ENCODE measurements around the gene CCL15.

The CCL15 gene

DNA sequence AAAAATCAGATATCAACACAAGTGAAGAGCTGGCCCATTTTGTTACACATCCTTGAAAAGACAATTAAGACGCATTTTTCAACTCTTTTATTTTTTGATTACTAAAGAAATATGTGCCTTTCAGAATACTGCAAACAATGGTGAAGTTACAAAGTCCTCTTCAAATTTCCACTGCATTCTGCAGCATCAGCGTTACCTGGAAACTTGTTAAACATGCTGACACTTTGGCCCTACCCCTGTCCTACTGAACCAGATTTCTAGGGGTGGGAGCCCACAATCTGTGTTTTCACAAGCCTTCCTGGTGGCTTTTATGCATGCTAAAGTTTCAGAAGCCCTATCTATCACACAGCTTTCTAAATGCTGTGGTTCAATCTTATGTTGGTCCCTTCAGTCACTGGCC lies 10.3 kb downstream of the CCL15 start:
- H3K27ac ChIP-seq (ENCODE audit: low read depth, low read length), result no peak overlapping the region
- no peaks in the 10 kb centered on the region for H3K79me2 ChIP-seq (ENCODE audit: control insufficient read depth, low read length)
- no peaks in the 10 kb centered on the region for H3K36me3 ChIP-seq (ENCODE audit: control insufficient read depth, low read length)
- H3K27me3 ChIP-seq (ENCODE audit: control insufficient read depth, low read length), result no peaks in the 10 kb centered on the region
- H3K4me3 ChIP-seq (ENCODE audit: low read length), result no peak overlapping the region
- no peaks in the 10 kb centered on the region for H3K4me1 ChIP-seq (ENCODE audit: control insufficient read depth, low read length)
- peaks cover 4% of the 10 kb centered on the region; the same call in 1 of the 2 replicates for H3K9me3 ChIP-seq (ENCODE audit: control insufficient read depth, insufficient read depth, low read length)
- H3F3A ChIP-seq (ENCODE audit: control insufficient read depth, insufficient read depth), result no peaks in the 10 kb centered on the region
- no peak overlapping the region for H3K4me2 ChIP-seq (ENCODE audit: low read length)
- no peaks in the 10 kb centered on the region for H3K9me2 ChIP-seq (replicated peaks; ENCODE audit: control insufficient read depth, low read length)
- TF ChIP-seq, protein P1, sequence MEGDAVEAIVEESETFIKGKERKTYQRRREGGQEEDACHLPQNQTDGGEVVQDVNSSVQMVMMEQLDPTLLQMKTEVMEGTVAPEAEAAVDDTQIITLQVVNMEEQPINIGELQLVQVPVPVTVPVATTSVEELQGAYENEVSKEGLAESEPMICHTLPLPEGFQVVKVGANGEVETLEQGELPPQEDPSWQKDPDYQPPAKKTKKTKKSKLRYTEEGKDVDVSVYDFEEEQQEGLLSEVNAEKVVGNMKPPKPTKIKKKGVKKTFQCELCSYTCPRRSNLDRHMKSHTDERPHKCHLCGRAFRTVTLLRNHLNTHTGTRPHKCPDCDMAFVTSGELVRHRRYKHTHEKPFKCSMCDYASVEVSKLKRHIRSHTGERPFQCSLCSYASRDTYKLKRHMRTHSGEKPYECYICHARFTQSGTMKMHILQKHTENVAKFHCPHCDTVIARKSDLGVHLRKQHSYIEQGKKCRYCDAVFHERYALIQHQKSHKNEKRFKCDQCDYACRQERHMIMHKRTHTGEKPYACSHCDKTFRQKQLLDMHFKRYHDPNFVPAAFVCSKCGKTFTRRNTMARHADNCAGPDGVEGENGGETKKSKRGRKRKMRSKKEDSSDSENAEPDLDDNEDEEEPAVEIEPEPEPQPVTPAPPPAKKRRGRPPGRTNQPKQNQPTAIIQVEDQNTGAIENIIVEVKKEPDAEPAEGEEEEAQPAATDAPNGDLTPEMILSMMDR (IDR thresholded peaks at IDR 0.05; ENCODE audit: low read depth, low read length, poor library complexity, severe bottlenecking), result no peak
- no peak for TF ChIP-seq EZH2phosphoT487 (IDR thresholded peaks at IDR 0.05; ENCODE audit: borderline replicate concordance, low read length)
- H4K20me1 ChIP-seq (ENCODE audit: control insufficient read depth, insufficient read depth, low read depth, low read length), result no peaks in the 10 kb centered on the region

DNA sequence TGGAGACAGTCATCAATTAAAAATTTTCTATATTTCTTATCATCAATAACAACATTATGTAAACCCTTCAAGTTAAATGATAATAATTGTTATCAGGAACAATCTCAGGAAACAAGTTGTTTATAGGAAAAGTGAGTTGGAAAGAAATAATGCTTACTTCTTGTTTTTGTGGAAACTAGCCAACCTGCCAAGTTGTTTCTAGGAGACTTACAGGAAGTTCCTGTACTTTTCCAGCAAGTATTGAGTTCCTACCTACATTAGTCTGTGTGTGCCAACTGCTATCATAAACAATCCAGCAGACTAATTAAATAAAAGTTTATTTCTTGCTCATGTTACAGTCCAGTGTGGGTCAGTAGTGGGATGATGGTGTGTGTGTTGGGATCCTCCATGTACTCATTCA lies 13.2 kb downstream of the CCL15 start:
- no peaks in the 10 kb centered on the region for H3F3A ChIP-seq (ENCODE audit: control insufficient read depth, insufficient read depth)

DNA sequence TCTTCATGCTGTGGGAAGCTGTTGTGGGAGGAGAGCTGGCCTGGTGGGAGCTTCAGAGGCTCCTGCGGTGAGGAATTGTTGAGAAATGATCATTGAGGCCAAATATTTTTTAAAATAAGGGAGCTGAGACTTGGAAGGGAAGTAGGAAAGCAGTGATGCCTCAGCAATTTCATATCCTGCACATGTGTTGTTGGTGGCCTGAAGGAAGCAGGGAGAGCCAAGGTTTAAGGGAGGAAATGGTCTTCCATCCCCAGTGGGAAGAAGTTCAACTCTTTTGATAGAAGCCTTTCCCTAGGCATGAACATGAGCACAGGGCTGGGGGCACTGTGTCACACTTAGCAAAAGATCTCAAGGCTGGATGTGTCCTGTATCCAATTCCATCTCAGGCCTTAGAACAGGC lies 14.7 kb downstream of the CCL15 start, which contains the start of gene CCL14:
Gene CCL14, minus strand, starts transcription at position 87 of the 400 bp plus-strand sequence. Its CDS starts 80 bp downstream, at position 7.
- no peak for TF ChIP-seq EZH2phosphoT487 (IDR thresholded peaks at IDR 0.05; ENCODE audit: borderline replicate concordance, low read length)
- TF ChIP-seq, protein P1 (IDR thresholded peaks at IDR 0.05; ENCODE audit: low read depth, low read length, poor library complexity, severe bottlenecking), result no peak
- Histone ChIP-seq H3K4me3 (ENCODE audit: low read length) (no peak within 1 kb of the TSS), H3K27ac (ENCODE audit: low read depth, low read length) (no peak within 1 kb of the TSS), H3K9me3 (ENCODE audit: control insufficient read depth, insufficient read depth, low read length) (peaks cover 4% of the 10 kb centered on the region; the same call in 1 of the 2 replicates), H3K27me3 (ENCODE audit: control insufficient read depth, low read length) (no peaks in the 10 kb centered on the region), H3K79me2 (ENCODE audit: control insufficient read depth, low read length) (no peaks in the 10 kb centered on the region), H3K36me3 (ENCODE audit: control insufficient read depth, low read length) (no peaks in the 10 kb centered on the region), H3K4me2 (ENCODE audit: low read length) (no peak within 1 kb of the TSS), H4K20me1 (ENCODE audit: control insufficient read depth, insufficient read depth, low read depth, low read length) (no peaks in the 10 kb centered on the region), H3F3A (ENCODE audit: control insufficient read depth, insufficient read depth) (no peaks in the 10 kb centered on the region), H3K4me1 (ENCODE audit: control insufficient read depth, low read length) (no peaks in the 10 kb centered on the region), H3K9me2 (replicated peaks; ENCODE audit: control insufficient read depth, low read length) (no peaks in the 10 kb centered on the region)

More for the DNA sequence above, 13.2 kb downstream of the CCL15 start:
- Histone ChIP-seq H4K20me1 (ENCODE audit: control insufficient read depth, insufficient read depth, low read depth, low read length) (no peaks in the 10 kb centered on the region), H3K27me3 (ENCODE audit: control insufficient read depth, low read length) (no peaks in the 10 kb centered on the region), H3K79me2 (ENCODE audit: control insufficient read depth, low read length) (no peaks in the 10 kb centered on the region), H3K36me3 (ENCODE audit: control insufficient read depth, low read length) (no peaks in the 10 kb centered on the region), H3K4me1 (ENCODE audit: control insufficient read depth, low read length) (no peaks in the 10 kb centered on the region), H3K9me3 (ENCODE audit: control insufficient read depth, insufficient read depth, low read length) (peaks cover 4% of the 10 kb centered on the region; the same call in 1 of the 2 replicates), H3K27ac (ENCODE audit: low read depth, low read length) (no peak overlapping the region), H3K4me2 (ENCODE audit: low read length) (no peak overlapping the region), H3K4me3 (ENCODE audit: low read length) (no peak overlapping the region), H3K9me2 (replicated peaks; ENCODE audit: control insufficient read depth, low read length) (no peaks in the 10 kb centered on the region)
- TF ChIP-seq, protein P1 (IDR thresholded peaks at IDR 0.05; ENCODE audit: low read depth, low read length, poor library complexity, severe bottlenecking), result no peak
- no peak for TF ChIP-seq EZH2phosphoT487 (IDR thresholded peaks at IDR 0.05; ENCODE audit: borderline replicate concordance, low read length)

Data from DOHH2 (cell line).